Measurements from ENCODE around the gene PTGS1.

DNA sequence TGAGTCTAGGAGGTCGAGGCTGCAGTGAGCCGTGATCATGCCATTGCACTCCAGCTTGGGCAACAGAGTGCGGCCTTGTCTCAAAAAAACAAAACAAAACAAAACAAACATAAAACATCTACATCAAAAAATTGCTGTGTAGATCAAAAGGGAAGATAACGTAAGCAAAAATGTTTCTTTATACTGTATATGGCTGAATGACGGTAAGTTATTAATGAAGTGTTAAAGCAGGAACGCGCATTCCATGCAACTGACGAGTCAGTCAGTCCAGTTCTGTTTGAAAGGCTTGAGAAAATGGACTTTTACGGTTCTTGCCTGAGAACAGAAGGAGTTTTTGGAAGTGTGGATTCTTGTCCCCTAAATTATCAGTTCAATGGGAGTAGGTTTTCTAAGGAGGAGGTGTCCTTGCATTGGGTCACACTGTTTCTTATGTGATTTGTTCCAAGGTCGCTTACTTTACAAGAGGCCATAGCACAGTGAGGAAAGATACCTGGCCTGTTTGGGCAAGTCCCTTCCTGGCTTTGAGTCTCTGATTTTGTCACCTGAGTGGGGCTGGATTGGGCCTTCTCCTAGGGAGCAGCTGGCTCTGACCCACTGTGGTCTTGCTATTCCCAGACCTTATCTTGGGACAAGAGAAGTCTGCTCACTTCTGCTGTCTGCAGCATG lies 6.6 kb upstream of the PTGS1 start:
- TF ChIP-seq, protein P1, sequence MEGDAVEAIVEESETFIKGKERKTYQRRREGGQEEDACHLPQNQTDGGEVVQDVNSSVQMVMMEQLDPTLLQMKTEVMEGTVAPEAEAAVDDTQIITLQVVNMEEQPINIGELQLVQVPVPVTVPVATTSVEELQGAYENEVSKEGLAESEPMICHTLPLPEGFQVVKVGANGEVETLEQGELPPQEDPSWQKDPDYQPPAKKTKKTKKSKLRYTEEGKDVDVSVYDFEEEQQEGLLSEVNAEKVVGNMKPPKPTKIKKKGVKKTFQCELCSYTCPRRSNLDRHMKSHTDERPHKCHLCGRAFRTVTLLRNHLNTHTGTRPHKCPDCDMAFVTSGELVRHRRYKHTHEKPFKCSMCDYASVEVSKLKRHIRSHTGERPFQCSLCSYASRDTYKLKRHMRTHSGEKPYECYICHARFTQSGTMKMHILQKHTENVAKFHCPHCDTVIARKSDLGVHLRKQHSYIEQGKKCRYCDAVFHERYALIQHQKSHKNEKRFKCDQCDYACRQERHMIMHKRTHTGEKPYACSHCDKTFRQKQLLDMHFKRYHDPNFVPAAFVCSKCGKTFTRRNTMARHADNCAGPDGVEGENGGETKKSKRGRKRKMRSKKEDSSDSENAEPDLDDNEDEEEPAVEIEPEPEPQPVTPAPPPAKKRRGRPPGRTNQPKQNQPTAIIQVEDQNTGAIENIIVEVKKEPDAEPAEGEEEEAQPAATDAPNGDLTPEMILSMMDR (IDR thresholded peaks at IDR 0.05), result no peak
- TF ChIP-seq, protein P2, sequence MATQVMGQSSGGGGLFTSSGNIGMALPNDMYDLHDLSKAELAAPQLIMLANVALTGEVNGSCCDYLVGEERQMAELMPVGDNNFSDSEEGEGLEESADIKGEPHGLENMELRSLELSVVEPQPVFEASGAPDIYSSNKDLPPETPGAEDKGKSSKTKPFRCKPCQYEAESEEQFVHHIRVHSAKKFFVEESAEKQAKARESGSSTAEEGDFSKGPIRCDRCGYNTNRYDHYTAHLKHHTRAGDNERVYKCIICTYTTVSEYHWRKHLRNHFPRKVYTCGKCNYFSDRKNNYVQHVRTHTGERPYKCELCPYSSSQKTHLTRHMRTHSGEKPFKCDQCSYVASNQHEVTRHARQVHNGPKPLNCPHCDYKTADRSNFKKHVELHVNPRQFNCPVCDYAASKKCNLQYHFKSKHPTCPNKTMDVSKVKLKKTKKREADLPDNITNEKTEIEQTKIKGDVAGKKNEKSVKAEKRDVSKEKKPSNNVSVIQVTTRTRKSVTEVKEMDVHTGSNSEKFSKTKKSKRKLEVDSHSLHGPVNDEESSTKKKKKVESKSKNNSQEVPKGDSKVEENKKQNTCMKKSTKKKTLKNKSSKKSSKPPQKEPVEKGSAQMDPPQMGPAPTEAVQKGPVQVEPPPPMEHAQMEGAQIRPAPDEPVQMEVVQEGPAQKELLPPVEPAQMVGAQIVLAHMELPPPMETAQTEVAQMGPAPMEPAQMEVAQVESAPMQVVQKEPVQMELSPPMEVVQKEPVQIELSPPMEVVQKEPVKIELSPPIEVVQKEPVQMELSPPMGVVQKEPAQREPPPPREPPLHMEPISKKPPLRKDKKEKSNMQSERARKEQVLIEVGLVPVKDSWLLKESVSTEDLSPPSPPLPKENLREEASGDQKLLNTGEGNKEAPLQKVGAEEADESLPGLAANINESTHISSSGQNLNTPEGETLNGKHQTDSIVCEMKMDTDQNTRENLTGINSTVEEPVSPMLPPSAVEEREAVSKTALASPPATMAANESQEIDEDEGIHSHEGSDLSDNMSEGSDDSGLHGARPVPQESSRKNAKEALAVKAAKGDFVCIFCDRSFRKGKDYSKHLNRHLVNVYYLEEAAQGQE (IDR thresholded peaks at IDR 0.05; ENCODE audit: insufficient read depth in 1 of 2, low read depth in 2 of 2, low read length in 1 of 2), result no peak
- no peak for TF ChIP-seq TCF7L2 (IDR thresholded peaks at IDR 0.05; ENCODE audit: low read depth, low read length)
- TF ChIP-seq POLR2AphosphoS5 (IDR thresholded peaks at IDR 0.05; ENCODE audit: low read depth, low read length), result no peak
